AG04450 (cell line): Measurements from ENCODE around the gene CNIH2. TPM values are rescaled to one million over a fixed set of nuclear protein-coding genes. Genes with fewer than 3 reads are reported as not detected.
"Not testable (repeated sequence)": the region's sequence is repeated elsewhere in the genome, so short reads cannot be mapped to it uniquely, and the experiment has no call there.

Experiments
- CTCF ChIA-PET: fragments of 300-600, 350-600 bp; formaldehyde crosslinking; extraction: SDS; loops from one replicate; lab custom pipeline; 2022; ENCODE audit warnings: antibody characterized with exemption, inconsistent platforms; lab: Charles Lee
- POLR2A ChIA-PET: fragments of 350-600 bp; formaldehyde crosslinking; extraction: SDS; loops from one replicate; lab custom pipeline; 2021; ENCODE audit warnings: antibody characterized with exemption, inconsistent platforms; lab: Yijun Ruan, JAX
- DNase-seq: peaks from one replicate; pipeline ENCODE4 v3.0.0-alpha.2; 2011; ENCODE audit warnings: low read depth, low spot score
- H3K27ac ChIP-seq: one replicate; pipeline ENCODE4 v1.5.1; 2012; ENCODE audit warnings: low read depth, low read length, control low read depth
- H3K27me3 ChIP-seq: one replicate; pipeline ENCODE4 v1.6.0; 2012; ENCODE audit warnings: low read length; ENCODE audit not compliant: control insufficient read depth, insufficient read depth
- H3K4me3 ChIP-seq: 2 replicates; pipeline ENCODE4 v1.5.1; 2011; ENCODE audit warnings: mild to moderate bottlenecking, low read depth, low read length, control low read depth
- H3K9me3 ChIP-seq: 2 replicates; pipeline ENCODE4 v1.5.1; 2012; ENCODE audit warnings: low read length; ENCODE audit not compliant: control insufficient read depth, insufficient read depth
- CTCF ChIP-seq: IDR thresholded peaks from 2 replicates; pipeline ENCODE4 v1.5.1; 2011; ENCODE audit warnings: low read depth, low read length, control low read depth, inconsistent platforms
- polyA plus RNA-seq: library from polyadenylated mRNA; depleted of rRNA; stranded (reverse); fragments of >200 nt; gene quantifications from 2 replicates; pipeline ENCODE4 v1.2.3, GENCODE V29; 2011

Gene CNIH2
- polyA plus RNA-seq, 1 experiment = 2.8 TPM

- peak within 1 kb of the TSS; percentile 99 for H3K27ac ChIP-seq
- H3K4me3 ChIP-seq = peak within 1 kb of the TSS; percentile 87
- ChIA-PET CTCF (interaction anchor here (0.6 to 1.7 kb wide), 4 partner anchors 10 to 36 kb away, joined by 4 to 8 read pairs (median 6); partner anchors contain the start of gene RIN1), POLR2A (interaction anchor here (0.5 to 2.8 kb wide), 10 partner anchors 8 to 819 kb away, joined by 3 to 56 read pairs (median 10); partner anchors contain the start of genes B4GAT1, RIN1 and YIF1A)
- no peaks in the 10 kb centered on the region for H3K27me3 ChIP-seq
- no peak for DNase-seq
- H3K9me3 ChIP-seq = peaks cover 8% of the 10 kb centered on the region; the same call in 1 of the 2 replicates
- no peak for TF ChIP-seq CTCF
These were observed 38.9 kb downstream of the CNIH2 start, which contains the start of gene CD248 for GRCh38 chr11:66316849-66317251. Gene CD248 (minus strand): TSS chr11:66317044. CDS start chr11:66317027, 17 bp downstream.

- no peak for TF ChIP-seq CTCF
- peaks cover 8% of the 10 kb centered on the region; the same call in 1 of the 2 replicates for H3K9me3 ChIP-seq
- ChIA-PET CTCF (interaction anchor here (0.6 to 1.7 kb wide), 5 partner anchors 10 to 247 kb away, joined by 4 to 8 read pairs (median 5); partner anchors contain the start of genes PACS1 and RIN1), POLR2A (interaction anchor here (0.5 to 2.8 kb wide), 11 partner anchors 8 to 820 kb away, joined by 3 to 56 read pairs (median 10); partner anchors contain the start of genes B4GAT1, PCNX3, RIN1 and YIF1A)
- H3K4me3 ChIP-seq = peak overlapping the region; percentile 34
- no peaks in the 10 kb centered on the region for H3K27me3 ChIP-seq
- DNase-seq = no peak
- peak overlapping the region; percentile 99 for H3K27ac ChIP-seq
These were observed 39.3 kb downstream of the CNIH2 start for GRCh38 chr11:66317322-66317722.

- peak; percentile 74 for DNase-seq
- peak overlapping the region; percentile 99 for H3K27ac ChIP-seq
- no peaks in the 10 kb centered on the region for H3K27me3 ChIP-seq
- POLR2A ChIA-PET = interaction anchor here (1.0 to 2.8 kb wide), 6 partner anchors 7 to 703 kb away, joined by 3 to 56 read pairs (median 18); partner anchors contain the start of genes PCNX3, RIN1 and YIF1A
- CTCF ChIA-PET = interaction anchor here (0.7 to 1.7 kb wide), 2 partner anchors 11 to 248 kb away, joined by 4 to 8 read pairs; partner anchors contain the start of gene PACS1
- peaks cover 8% of the 10 kb centered on the region; the same call in 1 of the 2 replicates for H3K9me3 ChIP-seq
- H3K4me3 ChIP-seq = no peak overlapping the region; the same call in 1 of the 2 replicates
- no peak for TF ChIP-seq CTCF
These were observed 40.0 kb downstream of the CNIH2 start for GRCh38 chr11:66317723-66318599.

- H3K9me3 ChIP-seq = peaks cover 8% of the 10 kb centered on the region; the same call in 1 of the 2 replicates
- no peaks in the 10 kb centered on the region for H3K27me3 ChIP-seq
- TF ChIP-seq CTCF = no peak
- peak overlapping the region; percentile 99 for H3K27ac ChIP-seq
- CTCF ChIA-PET = interaction anchor here (1.7 kb wide), 1 partner anchor 10 kb away, joined by 8 read pairs; no protein-coding TSS in a partner anchor
- POLR2A ChIA-PET = interaction anchor here (1.0 to 2.8 kb wide), 4 partner anchors 8 to 704 kb away, joined by 3 to 56 read pairs (median 26); partner anchors contain the start of genes PCNX3, RIN1 and YIF1A
- no peak overlapping the region for H3K4me3 ChIP-seq
- DNase-seq = no peak
These were observed 40.6 kb downstream of the CNIH2 start for GRCh38 chr11:66318600-66318970.

GRCh38 chr11:66320289-66320688 is 42.3 kb downstream of the CNIH2 start:
- H3K4me3 ChIP-seq, H3K9me3 ChIP-seq, H3K27ac ChIP-seq, DNase-seq, H3K27me3 ChIP-seq, CTCF ChIA-PET, POLR2A ChIA-PET: not testable (repeated sequence)

- H3K27ac ChIP-seq, DNase-seq, H3K4me3 ChIP-seq, CTCF ChIA-PET, H3K27me3 ChIP-seq, POLR2A ChIA-PET, H3K9me3 ChIP-seq: not testable (repeated sequence)
These were observed 42.8 kb downstream of the CNIH2 start for GRCh38 chr11:66320748-66321147.
